ENCODE measurements around the gene POLA1. TPM values are rescaled to one million over a fixed set of nuclear protein-coding genes. Genes with fewer than 3 reads are reported as not detected.
A peak's percentile ranks its signal among the peaks of the same experiment; 100 is the strongest.

Gene POLA1
- total and polyA plus RNA-seq, 3 donors from 2014 or later: 5.4 to 15.7 (median 15.0) TPM

DNA sequence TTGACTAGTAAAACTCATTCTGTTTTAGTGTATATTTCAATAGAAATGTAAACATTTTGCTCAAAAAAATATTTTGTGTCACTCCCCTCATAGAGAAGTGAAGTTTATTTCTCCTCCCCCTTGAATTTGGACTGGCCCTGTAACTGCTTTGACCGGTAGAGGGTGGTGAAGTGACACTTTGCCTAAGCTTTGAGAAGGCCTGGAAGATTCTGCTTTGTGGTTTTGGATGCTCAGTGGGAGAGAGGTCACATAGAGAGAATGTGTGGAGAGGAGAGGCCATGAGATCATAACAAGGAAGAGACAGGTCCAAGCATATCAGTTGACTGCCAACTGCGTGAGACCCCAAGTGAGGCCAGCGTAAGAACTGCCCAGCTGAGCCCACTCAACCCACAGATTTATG, 341.2 kb downstream of the POLA1 start:
- TF ChIP-seq POLR2A (IDR thresholded peaks at IDR 0.05): no peak
- TF ChIP-seq, protein P1, sequence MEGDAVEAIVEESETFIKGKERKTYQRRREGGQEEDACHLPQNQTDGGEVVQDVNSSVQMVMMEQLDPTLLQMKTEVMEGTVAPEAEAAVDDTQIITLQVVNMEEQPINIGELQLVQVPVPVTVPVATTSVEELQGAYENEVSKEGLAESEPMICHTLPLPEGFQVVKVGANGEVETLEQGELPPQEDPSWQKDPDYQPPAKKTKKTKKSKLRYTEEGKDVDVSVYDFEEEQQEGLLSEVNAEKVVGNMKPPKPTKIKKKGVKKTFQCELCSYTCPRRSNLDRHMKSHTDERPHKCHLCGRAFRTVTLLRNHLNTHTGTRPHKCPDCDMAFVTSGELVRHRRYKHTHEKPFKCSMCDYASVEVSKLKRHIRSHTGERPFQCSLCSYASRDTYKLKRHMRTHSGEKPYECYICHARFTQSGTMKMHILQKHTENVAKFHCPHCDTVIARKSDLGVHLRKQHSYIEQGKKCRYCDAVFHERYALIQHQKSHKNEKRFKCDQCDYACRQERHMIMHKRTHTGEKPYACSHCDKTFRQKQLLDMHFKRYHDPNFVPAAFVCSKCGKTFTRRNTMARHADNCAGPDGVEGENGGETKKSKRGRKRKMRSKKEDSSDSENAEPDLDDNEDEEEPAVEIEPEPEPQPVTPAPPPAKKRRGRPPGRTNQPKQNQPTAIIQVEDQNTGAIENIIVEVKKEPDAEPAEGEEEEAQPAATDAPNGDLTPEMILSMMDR (IDR thresholded peaks at IDR 0.05): no peak
- no peaks in the 10 kb centered on the region for H3K27me3 ChIP-seq

DNA sequence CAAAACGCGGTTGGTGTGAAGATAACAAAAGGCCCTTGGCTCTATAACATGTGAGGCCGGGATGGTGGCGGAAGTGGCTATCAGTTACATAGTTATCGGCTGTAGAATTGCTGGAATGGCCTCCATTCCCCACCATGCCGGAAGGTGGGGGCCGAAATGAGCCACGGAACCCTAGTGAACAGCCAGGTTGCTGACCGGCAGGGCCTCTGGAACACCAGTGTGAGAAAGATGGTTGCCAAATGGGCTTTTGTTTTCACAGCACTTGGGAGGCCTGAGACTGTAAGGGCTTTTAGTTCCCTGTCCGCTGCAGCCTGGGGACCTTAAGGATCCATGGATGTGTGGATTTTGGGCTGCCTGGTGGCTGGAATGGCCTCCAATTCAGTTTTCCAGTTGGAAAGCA, 345.3 kb downstream of the POLA1 start:
- TF ChIP-seq POLR2A (IDR thresholded peaks at IDR 0.05): no peak
- TF ChIP-seq, protein P1 (IDR thresholded peaks at IDR 0.05): no peak

More for the DNA sequence above, 341.2 kb downstream of the POLA1 start:
- Histone ChIP-seq H3K4me3 (no peak overlapping the region), H3K27ac (no peak overlapping the region), H3K9me3 (no peaks in the 10 kb centered on the region), H3K36me3 (ENCODE audit: low read depth, missing control alignments) (no peaks in the 10 kb centered on the region), H3K4me1 (no peaks in the 10 kb centered on the region)
- intact Hi-C loops (cut with DNase I; ENCODE audit: low total_unique reads): no loop called here
- no peak for DNase-seq
- WGBS, 2 donors: 83 to 84% methylated on average over 1 to 3 of the region's 3 CpGs

DNA sequence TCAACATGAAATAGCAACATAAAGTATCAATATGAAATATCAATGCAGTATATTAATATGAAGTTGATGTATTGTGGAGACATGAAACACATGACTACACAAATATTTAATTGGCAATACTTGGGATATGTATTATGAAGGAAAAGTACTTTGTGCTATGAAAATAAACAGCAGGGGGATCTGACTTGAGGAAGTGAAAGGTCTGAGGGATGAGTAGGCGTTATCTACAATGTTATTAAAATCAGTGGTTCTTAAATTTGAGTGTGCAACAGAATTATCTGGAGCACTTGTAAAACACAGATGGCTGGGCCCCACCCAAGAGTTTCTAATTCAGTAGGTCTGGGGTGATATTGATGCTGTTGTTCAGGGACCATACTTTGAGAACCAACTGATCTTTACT, 349.5 kb downstream of the POLA1 start:
- H3K4me3 ChIP-seq: no peak overlapping the region
- no peaks in the 10 kb centered on the region for H3K4me1 ChIP-seq
- intact Hi-C loops (cut with DNase I; ENCODE audit: low total_unique reads): no loop called here
- no peaks in the 10 kb centered on the region for H3K9me3 ChIP-seq
- 74 to 86% methylated on average over 1 of the region's 1 CpG for WGBS, 2 donors
- no peak for DNase-seq
- no peak overlapping the region for H3K27ac ChIP-seq
- TF ChIP-seq, protein P1 (IDR thresholded peaks at IDR 0.05): no peak
- TF ChIP-seq POLR2A (IDR thresholded peaks at IDR 0.05): no peak
- H3K27me3 ChIP-seq: no peaks in the 10 kb centered on the region
- no peaks in the 10 kb centered on the region for H3K36me3 ChIP-seq (ENCODE audit: low read depth, missing control alignments)

More for the DNA sequence above, 345.3 kb downstream of the POLA1 start:
- no peak for DNase-seq
- H3K36me3 ChIP-seq (ENCODE audit: low read depth, missing control alignments): no peaks in the 10 kb centered on the region
- 82 to 91% methylated on average over 5 to 10 of the region's 10 CpGs for WGBS, 2 donors
- H3K4me3 ChIP-seq: peak overlapping the region; percentile 29 to 41
- no peaks in the 10 kb centered on the region for H3K4me1 ChIP-seq
- no peak overlapping the region for H3K27ac ChIP-seq
- H3K9me3 ChIP-seq: no peaks in the 10 kb centered on the region
- intact Hi-C loops (cut with DNase I; ENCODE audit: low total_unique reads): no loop called here
- H3K27me3 ChIP-seq: no peaks in the 10 kb centered on the region

Small RNA genes within 50 kb of the gene (small RNA-seq; reads per million reads assigned to genes)
- gene SCARNA23: 0.37 to 0.47 reads per million in 2 donors

Other genes starting within 250 kb of the POLA1 start
- gene PDK3, start 228.6 kb upstream of the POLA1 start, total RNA-seq: 10 to 100 TPM; 71.1 to 74.8 TPM
- 28.1 TPM for gene PDK3, start 228.6 kb upstream of the POLA1 start, polyA plus RNA-seq (ENCODE audit: insufficient read depth, low read depth, low replicate concordance)
- 10 to 100 TPM; 15.5 to 23.9 TPM for gene PCYT1B, start 46.6 kb upstream of the POLA1 start, total RNA-seq
- 24.0 TPM for gene PCYT1B, start 46.6 kb upstream of the POLA1 start, polyA plus RNA-seq (ENCODE audit: insufficient read depth, low read depth, low replicate concordance)

All from testis (tissue), 3 donors.